ENCODE measurements around the gene SLC22A14.
A peak's percentile ranks its signal among the peaks of the same experiment; 100 is the strongest.
"Not testable (repeated sequence)": the region's sequence is repeated elsewhere in the genome, so short reads cannot be mapped to it uniquely, and the experiment has no call there.

Gene SLC22A14

DNA sequence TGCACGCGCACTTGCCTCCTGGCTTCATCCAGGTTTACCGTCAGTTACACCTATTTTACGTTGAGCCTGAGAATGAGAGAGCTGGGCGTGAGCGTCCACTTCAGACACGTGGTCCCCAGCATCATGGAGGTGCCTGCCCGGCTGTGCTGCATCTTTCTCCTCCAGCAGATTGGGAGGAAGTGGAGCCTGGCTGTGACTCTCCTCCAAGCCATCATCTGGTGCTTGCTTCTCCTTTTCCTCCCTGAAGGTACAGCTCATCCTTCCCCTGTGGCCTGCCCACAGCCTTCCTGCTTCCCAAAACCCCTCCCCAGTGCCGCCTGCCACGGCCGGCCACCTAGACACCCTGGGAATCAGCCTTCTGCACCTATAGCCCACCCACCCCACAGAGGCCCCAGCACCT lies 31.6 kb downstream of the SLC22A14 start:
- no peak for DNase-seq (ENCODE audit: low read depth)

DNA sequence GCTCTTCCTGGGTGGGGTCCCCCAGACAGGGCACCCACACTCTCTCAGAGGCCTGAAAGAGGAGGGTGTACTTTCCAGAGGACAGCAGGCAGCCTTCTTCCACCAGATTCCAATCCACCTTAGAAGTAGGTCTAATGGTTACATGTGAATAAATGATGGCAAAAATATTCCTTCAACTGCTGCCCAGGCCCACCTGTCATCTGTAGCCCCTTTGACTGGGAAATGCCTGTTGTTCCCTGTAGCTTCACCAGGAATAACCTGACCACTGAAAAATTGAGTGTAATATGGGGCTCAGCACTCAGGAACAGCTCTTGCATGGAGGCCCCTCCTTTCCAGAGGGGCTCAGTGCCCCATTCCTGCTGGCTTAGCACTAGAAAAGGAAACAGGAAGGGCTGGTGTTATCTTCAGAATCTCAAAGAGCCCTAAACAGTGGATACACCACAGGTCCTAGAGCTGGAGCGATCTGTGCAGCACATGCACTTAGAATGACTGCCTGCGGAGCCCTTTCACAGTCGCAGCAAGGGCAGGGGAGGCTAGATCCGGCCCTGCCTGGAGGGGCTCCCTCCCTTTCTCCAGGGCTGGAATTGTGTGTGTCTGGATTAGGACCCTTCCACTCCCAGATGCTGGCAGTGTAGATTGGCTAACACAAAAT lies 32.1 kb downstream of the SLC22A14 start:
- peak; percentile 3 for DNase-seq (ENCODE audit: low read depth)

DNA sequence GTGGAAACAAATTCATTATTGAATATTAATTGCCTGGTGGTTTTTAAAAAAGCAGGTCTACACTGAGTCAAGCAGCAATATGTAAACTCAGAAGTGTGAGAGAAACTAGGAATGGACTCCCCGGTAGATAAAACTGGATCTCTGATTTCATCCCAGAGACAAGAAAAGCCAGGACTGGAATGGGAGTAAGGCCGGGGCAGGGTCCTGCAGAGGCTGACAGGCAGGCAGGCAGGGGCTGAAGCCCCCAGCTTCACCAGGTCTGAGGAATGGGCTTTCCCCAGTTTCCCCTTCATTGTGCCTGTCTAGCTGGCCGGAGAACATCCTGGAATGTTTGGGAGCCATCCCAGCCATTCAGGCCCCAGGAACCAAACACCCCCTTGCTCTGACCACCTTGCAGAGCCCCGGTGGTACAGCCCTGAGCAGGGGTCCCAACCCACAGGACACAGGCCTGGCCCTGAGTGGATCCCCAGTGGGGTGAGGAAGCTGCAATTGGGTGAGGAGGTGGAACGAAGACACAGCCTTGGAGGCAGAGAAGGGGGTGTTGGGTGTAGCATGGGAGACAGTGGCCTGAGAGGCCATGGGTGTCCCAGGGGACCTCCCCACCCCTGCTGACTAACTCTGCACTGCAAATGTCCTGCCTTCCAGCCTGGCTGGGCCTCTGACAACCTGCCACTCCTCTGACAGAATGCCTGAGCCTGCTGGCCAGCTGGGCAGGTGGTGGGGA lies 32.8 kb downstream of the SLC22A14 start:
- no peak for DNase-seq (ENCODE audit: low read depth)

DNA sequence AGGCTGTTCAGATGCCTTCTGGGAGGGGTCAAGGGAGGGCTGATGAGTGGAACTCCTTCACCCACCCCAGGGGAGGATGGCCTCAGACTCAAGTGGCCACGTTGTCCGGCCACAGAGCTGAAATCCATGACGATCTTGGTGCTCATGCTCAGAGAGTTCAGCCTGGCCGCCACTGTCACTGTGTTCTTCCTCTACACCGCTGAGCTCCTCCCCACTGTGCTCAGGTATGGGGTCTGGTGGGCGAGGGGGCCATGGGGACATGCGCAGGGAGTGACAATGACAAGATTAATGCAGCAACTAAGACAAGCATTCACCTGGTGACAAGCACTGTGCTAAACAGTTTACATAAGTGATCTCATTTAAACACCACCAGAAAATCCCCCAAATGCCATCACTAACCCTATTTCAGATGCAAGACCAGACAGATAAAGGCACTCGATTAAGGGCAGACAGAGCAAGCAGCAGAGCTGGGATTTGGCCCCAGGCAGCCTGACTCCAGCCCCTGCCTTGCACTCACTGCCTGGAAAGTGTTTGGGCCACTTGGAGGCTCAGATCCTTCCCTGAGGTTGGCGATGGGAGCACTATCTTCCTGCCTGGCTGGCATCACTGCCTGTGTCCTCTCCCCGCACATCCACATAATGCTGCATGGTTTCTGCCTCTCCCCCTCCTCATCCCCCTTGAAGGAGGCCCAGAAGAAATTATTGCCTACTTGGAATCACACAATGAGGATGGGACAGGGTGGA lies 33.6 kb downstream of the SLC22A14 start:
- DNase-seq (ENCODE audit: low read depth): no peak

DNA sequence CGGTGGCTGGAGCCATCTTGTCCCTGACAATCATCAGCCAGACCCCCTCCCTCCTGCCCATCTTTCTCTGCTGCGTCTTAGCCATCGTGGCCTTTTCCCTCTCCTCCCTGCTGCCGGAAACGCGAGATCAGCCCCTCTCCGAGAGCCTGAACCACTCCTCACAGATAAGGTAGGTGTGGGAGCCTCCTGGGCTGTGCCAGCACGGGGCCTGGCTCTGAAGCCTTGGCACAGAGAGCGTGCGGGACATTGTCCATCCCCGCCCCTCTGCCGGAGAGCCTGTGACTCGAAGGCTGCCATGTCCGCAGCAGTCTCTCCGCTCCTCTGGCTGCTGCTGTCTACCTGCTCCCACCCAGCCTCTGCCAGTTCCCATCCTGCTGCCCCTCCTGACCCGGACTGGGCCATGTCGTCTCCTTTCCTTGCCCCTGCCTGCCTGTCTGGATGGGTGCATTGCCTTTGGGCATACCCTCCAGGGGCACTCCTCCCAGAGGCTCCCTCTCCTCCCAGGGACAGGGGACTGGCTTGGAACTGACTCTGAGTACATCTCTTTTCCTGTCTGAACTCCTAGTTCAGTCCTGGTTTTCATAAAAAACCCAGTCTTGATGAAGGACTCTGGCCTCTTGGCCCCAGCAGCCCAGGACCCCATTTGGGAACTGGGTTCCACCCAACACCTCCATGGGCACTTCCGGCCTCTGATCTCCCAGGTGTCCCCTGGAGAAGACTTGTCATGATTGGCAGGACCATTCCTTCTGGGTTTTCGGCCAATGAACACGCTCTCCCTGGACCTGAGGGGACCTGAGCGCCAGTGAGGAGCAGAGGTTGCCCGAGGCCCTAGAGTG lies 34.5 kb downstream of the SLC22A14 start:
- no peak for DNase-seq (ENCODE audit: low read depth)

DNA sequence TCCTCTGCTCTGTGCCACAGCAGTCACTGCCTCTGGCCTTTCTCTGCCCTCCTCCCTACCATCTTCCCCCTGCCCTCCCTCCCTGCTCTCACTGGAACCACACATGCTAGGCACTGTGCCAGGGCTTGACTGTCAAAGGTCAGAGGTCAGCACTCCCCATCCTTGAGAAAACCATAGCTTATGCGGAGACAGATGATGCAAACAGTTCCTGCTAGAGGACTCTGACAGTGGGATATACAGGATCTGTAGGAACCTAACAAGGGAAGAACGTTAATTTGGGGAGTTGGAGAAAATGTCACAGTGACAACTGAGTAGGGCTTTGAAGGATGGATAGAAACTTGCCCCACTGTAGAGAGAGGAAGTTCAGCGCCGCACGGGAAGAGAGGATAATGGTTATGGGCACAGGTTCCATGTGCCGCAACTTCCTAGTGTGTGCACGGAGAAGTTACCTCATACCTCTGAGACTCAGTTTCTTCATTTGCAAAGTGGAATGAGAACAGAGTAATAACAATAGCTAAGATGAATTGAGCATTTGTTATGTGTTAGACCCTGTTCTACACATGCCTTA lies 35.2 kb downstream of the SLC22A14 start:
- no peak for DNase-seq (ENCODE audit: low read depth)

DNA sequence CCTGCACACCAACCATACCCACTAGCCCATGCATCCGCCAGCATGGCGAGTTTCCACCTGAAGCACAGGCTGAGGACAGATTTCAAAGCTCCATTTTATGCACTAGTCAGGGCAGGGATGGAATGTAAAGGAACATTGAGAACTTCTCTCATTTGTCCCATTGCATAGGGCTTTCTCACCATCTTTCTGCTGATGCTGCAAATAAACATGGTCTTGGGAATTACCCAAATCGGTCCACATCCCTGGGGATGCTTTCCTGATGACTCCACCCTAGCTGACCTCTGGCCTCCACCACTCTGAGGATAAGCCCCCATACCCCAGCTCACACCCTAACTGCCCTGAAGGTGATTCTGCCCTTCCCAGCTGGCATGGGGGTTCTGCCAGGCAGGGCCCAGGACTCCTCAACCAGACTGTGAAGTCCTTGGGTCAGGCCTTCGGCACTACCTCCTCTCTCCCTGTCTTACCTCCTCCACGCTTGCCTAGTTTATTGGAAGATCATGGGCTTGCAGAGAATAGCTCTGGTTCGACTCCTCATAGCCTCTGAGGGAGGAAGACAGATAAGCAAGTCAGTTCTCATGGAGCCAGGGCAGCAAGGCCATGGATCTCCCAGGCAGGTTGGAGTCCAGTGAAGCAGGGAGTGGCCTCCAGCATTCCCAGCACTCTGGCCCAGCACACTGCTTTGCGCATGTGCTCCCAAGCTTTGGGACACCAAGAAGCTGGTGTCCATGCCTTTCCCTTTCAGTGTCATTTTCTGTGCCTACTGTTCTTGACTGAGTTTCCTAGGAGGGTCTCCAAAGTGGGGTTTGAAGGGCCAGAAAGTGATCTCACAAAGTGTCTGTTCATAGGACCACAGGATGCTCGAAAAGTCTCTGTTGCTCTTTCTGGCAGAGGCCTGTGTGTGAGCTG lies 36.9 kb downstream of the SLC22A14 start:
- DNase-seq (ENCODE audit: low read depth): no peak

DNA sequence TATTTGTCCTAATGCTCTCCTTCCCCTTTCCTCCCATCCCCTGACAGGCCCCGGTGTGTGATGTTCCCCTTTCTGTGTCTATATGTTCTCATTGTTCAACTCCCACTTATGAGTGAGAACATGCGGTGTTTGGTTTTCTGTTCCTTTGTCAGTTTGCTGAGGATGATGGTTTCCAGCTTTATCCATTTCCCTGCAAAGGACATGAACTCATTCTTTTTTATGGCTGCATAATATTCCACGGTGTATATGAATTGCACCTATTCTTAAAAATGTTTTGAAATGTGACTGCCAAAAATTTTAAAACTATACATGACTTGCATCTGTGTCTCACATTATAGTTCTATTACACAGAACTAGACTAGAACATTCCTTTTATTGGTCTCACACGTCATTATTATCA lies 38.5 kb downstream of the SLC22A14 start:
- DNase-seq (ENCODE audit: low read depth): not testable (repeated sequence)

DNA sequence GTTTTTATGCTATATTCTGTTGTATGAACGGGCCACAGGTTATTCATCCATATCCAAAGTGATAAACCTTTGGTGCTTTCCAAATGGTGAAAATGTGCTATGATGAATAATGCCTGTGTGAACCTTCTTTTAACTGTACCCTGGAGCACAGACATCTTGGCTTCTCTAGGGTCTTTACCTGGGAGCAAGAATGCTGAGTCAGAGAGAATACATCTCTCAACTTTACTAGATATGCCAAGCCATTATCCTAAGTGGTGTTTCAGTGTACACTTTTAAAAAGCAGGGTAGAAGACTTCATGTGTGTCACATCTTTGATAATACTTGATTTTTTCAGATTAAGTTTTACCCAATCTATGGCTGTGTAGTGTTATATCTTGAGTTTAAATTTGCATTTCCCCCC lies 41.0 kb downstream of the SLC22A14 start:
- DNase-seq (ENCODE audit: low read depth): no peak

DNA sequence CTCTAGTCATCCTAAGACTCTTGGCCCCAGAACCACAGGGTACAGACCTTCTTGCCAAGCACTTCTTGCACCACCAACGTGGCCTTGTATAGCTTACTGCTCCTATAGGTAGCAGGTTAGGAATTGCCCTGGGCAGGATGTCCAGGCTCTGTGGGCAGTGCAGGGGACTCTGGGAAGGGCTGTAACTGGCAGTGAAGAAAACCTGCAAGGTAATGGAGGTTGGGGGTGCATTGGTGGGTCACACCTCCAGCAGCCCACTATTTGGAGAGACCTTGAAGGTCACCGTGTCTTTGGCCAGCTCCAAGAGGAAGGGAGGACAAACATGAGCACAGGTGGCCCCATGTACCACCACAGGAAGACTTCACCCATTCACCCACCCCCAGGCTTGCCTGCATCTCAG lies 43.2 kb downstream of the SLC22A14 start:
- no peak for DNase-seq (ENCODE audit: low read depth)

DNA sequence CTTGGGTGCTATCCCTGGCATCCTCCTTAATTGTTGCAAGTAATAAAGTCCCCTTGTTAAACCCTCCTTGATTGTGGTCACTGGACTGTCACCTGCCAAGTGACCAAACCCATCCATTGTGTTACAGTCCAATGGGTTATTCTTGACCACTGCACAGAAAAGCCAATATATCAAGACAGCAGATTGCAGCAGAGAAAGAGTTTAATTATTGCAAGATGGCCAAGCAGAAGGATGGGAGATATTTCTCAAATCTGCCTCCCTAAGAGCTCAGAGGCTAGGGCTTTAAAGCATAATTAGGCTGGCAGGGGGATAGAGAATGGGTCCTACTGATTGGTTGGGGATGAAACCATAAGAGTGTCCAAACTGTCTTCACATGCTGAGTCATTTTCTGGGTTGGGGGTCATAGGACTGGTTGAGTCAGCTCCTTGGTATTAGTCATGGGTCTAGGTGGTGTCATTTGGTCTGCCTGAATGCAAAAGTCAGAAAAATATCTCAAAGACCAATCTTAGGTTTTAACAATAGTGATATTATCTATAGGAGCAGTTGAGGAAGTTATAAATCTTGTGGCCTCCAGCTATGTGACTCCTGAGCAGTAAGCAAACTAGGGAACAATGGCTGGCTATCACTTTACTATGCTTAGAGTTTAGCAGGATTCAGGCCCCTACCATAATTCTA lies 45.4 kb downstream of the SLC22A14 start:
- DNase-seq (ENCODE audit: low read depth): peak; percentile 93

DNA sequence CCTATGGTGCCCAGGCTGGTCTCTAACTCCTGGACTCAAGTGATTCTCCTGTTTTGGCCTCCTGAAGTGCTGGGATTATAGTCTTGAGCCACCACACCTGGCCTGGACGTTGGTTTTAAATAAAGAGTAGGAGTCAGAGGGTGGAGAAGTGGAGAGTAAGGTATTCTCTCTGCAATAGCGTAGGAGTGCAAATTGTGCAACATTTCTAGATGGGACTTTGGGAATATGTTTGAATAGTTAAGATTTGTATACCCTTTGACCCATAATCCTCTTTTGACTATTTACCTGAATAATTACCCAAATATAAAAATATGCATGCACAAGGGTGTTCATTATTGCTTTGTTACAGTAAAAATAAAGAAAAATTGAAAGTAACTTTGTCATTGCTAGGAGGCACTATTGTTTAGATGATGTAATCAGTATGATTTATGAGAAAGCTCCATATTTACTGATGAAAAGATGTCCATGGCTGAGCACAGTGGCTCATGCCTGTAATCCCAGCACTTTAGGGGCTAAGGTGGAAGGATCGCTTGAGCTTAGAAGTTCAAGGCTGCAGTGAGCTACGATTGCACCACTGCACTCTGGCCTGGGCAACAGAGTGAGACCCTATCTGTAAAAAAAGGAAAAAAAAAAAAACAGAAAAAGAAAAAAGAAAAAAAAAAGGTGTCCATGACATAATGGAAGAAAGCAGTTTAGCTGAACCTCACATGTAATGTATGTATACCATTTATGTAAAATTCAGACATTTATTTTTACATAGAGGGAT lies 49.3 kb downstream of the SLC22A14 start:
- peak; percentile 13 for DNase-seq (ENCODE audit: low read depth)

DNA sequence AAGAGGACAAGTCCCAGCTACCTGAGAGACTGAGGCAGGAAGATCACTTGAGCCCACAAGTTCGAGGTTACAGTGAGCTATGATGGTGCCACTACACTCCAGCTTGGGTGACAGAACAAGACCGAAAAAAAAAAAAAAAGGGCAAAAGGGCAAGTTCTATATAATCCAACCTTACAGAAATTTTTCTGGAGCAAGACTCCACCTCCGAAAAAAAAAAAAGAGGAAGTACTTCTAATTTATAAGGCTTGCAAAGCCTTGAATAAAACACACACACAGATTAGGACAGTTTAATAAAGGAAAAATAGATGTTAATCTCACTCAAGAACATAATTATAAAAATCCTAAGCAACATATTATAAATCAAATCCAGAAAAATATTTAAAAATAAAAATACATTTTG lies 50.1 kb downstream of the SLC22A14 start:
- no peak for DNase-seq (ENCODE audit: low read depth)

DNA sequence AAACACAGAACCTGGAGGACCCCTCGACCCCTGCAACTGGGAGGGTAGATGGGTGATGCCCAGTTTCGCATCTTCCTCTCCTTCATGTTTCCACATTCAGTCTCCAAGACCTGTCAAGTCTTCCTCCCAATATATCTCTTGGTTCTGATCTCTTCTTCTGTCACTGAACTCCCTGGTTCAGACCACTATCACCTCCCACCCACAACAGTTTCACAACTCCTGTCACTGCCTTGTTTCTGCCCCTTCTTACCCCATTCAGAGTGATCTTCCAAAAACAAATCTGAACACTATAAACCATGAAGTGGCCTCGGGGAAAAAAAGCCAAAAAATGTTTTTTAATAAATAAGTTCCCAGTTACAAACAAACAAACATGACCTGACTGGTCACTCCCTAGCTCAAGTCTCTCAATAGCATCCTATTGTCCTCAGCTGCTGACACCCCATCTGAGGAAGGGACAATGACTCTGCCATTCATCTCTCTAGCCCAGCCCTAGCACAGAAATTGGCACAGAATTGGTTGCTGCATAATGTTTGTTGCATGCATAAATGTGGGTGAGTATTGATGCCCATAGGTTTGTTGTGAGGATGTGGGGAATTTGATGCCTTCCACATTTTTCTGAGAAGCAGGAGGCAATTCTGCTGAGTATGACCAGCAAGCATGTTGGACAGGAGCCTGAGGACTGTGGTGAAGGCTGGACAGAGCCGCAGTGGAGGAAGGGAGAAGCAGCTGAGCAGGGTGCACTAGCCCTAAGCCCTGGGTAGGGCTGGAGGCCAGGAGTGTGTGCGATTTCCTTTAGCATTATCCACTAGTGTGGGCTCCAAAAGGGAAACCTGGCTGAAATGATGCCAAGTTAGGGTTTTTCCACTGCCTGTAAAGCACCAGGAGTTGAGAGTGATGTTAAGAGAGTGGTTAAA lies 52.3 kb downstream of the SLC22A14 start:
- DNase-seq (ENCODE audit: low read depth): peak; percentile 60

DNA sequence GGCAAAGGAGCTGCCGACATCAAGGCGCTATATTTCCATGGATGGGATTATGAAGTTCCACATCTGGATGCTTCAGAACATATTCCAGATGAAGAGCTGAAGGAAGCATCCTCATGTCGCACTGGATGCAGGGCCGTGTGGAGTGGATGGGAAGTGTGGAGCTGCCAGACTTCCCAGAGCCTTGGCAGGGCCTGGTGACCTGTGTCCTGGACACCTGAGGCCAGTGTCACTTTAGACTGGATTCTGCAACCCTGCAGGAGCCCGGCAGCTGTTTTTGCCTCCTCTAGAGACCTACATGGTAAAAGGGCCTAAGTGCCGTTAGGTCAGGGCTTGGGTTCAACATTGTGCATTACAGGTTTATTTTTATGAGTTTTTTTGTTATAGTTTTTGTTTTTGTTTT lies 53.2 kb downstream of the SLC22A14 start:
- DNase-seq (ENCODE audit: low read depth): no peak

DNA sequence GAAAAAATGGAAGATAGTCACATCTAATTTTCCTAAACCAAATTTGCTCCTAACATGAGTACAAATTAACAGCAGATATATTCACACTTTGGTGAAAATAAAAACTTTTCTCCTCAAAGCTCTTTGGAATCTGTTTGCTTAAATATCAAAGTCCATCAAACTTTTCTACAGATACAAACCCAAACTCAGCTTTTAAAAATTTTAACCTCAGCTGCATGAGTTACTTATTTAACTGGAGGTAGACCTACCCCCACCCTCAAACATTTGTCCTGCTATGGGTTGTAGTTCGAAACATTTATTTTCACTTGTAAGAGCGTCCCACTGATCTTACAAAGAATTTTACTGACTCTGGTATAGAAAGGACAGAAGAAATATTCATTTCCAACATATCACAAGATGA lies 55.6 kb downstream of the SLC22A14 start:
- no peak for DNase-seq (ENCODE audit: low read depth)

DNA sequence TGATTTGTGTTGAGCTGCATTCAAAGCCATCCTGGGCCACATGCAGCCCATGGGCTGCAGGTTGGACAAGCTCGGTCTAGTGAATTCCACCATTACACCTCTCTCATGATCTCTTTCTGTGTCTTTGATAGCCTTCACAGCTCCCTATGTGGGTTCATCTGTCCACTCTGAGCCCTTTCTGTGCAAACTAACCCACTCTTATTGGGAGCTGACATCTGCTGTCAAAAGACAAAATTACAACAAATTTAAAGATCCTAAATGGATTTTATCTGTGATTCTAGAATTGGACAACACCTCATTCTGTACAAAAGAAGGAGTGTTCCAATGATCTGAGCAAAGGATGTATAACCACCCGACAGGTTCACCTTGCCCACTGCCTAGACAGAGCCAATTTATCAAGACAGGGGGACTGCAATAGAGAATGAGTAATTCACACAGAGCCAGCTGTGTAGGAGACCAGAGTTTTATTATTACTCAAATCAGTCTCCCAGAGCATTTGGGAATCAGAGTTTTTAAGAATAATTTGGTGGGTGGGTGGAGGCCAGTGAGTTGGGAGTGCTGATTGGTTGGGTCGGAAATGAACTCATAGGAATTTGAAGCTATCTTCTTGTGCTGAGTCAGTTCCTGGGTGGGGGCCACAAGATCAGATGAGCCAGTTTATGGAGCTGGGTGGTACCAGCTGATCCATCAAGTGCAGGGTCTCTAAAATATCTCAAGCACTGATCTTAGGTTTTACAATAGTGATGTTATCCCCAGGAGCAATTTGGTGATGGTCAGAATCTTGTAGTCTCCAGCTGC lies 61.9 kb downstream of the SLC22A14 start:
- DNase-seq (ENCODE audit: low read depth): peak; percentile 19
